Dermis microvascular lymphatic vessel endothelial cell (primary cell): ENCODE measurements around the gene LUC7L3. TPM values are rescaled to one million over a fixed set of nuclear protein-coding genes. Genes with fewer than 3 reads are reported as not detected.

Source experiments
- total RNA-seq: library from RNA; depleted of rRNA; stranded (reverse); fragments of >200 nt; gene quantifications from 2 replicates; pipeline ENCODE4 v1.2.1, GENCODE V29; 2014

LUC7L3 gene
- total RNA-seq, 1 donor from 2014 or later: 13.9 TPM

Other genes starting within 250 kb of the LUC7L3 start
- 12.5 and 16.3 TPM in 2 replicates for gene RSAD1, start 240.7 kb upstream of the LUC7L3 start, total RNA-seq
- 0.13 and 0.26 TPM in 2 replicates for gene MYCBPAP, start 211.2 kb upstream of the LUC7L3 start, total RNA-seq
- 0.13 TPM in 1 of 2 replicates, not detected in the other for gene EPN3, start 186.9 kb upstream of the LUC7L3 start, total RNA-seq
- 37.2 and 42.2 TPM in 2 replicates for gene SPATA20, start 172.4 kb upstream of the LUC7L3 start, total RNA-seq
- gene CACNA1G, start 158.9 kb upstream of the LUC7L3 start, total RNA-seq: not detected in 2 replicates
- 0.13 and 0.90 TPM in 2 replicates for gene ABCC3, start 84.7 kb upstream of the LUC7L3 start, total RNA-seq
- 26.7 and 27.0 TPM in 2 replicates for gene ANKRD40, start 11.7 kb upstream of the LUC7L3 start, total RNA-seq
- gene ANKRD40CL, start 47.9 kb downstream of the LUC7L3 start, total RNA-seq: not detected in 2 replicates
- gene WFIKKN2, start 116.0 kb downstream of the LUC7L3 start, total RNA-seq: under 0.01 TPM in 1 of 2 replicates, not detected in the other
- gene TOB1, start 146.8 kb downstream of the LUC7L3 start, total RNA-seq: 2.8 and 3.0 TPM in 2 replicates